Measurements from ENCODE around the gene NPAS3.

NPAS3 gene

DNA sequence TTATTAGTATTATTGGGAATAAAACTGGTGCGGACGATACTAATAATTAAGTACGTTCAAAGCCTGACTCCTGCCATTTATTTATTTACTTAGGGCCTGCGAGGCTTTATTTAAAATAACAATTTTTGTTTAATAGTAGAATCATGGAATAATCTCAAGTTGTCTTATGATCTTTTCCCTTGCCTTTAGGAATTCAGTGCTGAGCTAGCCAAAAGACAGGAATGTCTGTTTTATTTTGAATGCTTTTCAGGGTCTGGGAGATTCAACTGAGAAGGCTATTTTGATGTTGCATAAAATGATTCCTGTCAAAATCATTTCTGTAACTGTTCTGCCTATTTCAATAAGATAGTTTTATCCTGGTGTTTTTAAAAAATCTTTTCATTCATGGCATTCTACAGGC is 522.4 kb downstream of the NPAS3 start:
- DNase-seq (ENCODE audit: low read depth) = no peak
- no peak overlapping the region for H3K4me3 ChIP-seq (ENCODE audit: low read length)
- TF ChIP-seq, protein P1, sequence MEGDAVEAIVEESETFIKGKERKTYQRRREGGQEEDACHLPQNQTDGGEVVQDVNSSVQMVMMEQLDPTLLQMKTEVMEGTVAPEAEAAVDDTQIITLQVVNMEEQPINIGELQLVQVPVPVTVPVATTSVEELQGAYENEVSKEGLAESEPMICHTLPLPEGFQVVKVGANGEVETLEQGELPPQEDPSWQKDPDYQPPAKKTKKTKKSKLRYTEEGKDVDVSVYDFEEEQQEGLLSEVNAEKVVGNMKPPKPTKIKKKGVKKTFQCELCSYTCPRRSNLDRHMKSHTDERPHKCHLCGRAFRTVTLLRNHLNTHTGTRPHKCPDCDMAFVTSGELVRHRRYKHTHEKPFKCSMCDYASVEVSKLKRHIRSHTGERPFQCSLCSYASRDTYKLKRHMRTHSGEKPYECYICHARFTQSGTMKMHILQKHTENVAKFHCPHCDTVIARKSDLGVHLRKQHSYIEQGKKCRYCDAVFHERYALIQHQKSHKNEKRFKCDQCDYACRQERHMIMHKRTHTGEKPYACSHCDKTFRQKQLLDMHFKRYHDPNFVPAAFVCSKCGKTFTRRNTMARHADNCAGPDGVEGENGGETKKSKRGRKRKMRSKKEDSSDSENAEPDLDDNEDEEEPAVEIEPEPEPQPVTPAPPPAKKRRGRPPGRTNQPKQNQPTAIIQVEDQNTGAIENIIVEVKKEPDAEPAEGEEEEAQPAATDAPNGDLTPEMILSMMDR (conservative IDR thresholded peaks at IDR 0.05; ENCODE audit: low read length) = no peak

DNA sequence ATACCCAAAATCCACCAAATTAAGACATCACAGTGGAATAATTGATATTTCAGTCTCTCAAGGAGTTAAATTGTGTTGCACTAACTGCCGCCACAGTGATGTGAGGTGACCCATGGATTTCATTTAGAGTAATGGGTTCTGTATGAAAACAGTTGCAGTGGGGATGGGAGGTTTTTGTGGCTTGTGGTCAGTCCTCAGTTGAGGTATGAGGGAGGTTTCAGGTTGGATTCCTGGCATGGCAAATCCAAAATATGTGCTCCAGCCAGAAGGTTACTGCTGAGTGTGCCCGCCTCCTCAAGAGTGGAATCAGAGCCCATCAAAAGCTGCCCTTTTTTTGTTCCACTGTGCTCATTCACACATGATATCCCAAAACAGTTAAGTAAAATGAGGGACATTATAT is 525.1 kb downstream of the NPAS3 start:
- TF ChIP-seq, protein P1 (conservative IDR thresholded peaks at IDR 0.05; ENCODE audit: low read length) = no peak
- H3K4me3 ChIP-seq (ENCODE audit: low read length) = no peak overlapping the region
- DNase-seq (ENCODE audit: low read depth) = no peak

DNA sequence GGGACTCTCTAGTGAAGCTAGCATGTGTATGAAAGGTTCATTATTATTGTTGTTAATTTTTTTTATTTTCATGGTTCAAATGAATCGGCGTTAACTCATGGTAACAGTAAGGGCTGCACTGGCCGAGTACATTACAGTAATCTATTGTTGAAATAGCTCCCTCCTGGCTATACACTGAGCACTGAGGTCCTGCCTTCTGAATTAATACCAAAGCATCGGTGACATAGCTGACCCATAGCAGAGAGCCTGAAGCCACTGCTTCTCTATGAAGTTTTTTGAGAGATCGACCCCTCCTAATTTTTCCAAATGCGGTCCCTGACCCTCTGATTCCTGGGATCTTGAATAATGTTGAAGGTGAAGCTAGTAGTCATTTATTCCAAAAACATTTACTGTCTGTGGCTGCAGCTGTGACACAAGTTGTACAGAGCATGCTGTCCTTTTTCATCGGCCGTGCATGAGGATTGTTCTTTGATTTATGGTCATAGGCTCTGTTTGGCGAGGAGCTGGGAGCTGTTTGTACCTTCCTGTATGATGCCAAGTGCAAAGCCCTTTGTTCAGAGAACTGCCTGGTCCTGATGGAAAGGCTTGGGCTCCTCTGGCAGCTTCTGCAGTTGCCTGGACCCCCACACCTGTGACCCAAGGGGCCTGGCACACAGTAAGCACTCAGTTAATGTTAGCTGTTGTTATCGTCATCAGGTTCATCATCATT is 525.7 kb downstream of the NPAS3 start:
- TF ChIP-seq, protein P1 (conservative IDR thresholded peaks at IDR 0.05; ENCODE audit: low read length) = no peak
- H3K4me3 ChIP-seq (ENCODE audit: low read length) = no peak overlapping the region
- no peak for DNase-seq (ENCODE audit: low read depth)

DNA sequence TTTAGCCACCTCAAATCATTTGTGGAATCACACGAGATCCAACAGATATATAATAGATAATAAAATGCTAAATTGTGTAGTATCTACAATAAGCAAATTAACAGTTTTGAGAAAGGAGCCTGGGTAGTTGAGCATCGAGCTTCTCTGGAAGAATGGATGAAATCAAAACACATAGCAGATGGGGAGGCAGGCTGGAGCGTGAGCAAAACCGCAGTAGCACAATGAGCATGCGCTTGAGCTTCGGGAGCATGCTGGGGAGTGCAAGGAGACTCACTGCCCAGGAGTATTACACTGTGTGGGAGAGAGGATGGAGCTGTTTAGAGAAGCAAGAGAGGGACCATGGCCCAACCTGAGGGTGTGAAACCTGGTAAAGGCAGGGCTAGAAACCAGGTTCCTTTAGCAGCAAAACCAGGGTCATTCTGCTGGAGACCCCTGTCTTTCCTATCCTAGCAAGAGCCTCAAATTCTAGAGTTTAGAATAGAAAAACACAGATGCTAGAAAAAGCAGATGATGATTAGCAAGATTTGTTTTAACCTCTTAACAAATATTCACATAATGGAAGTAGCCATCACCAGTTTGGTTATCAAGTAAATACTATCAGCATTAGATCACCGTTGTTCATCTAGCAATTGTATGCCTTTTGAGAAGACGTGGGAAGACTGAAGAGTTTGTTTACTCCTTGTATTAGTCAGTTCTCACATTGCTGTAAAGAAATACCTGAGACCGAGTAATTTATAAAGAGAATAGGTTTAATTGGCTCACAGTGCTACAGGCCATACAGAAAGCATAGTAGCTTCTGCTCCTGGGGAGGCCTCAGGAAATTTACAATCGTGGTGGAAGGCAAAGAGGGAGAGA is 527.4 kb downstream of the NPAS3 start:
- no peak overlapping the region for H3K4me3 ChIP-seq (ENCODE audit: low read length)
- no peak for DNase-seq (ENCODE audit: low read depth)
- TF ChIP-seq, protein P1 (conservative IDR thresholded peaks at IDR 0.05; ENCODE audit: low read length) = no peak

DNA sequence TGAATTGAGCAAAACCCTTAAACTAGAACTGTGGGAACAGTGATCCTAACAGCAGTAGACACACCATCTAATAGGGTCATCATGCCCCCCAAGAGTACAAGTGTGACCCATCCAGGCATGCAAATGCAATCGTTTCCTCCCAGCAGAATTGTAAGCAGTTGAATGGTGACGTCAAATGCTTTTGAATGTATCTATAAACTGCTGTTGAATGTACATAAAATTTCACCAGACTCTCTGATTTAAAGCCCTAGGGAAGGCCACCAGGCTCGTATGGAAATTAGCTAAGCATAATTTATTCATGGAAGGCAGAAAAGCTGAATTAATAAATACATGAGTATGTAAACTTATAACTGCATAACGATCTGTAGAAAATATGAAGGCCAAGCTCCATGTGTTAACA is 529.3 kb downstream of the NPAS3 start:
- no peak for DNase-seq (ENCODE audit: low read depth)
- TF ChIP-seq, protein P1 (conservative IDR thresholded peaks at IDR 0.05; ENCODE audit: low read length) = no peak
- H3K4me3 ChIP-seq (ENCODE audit: low read length) = no peak overlapping the region

DNA sequence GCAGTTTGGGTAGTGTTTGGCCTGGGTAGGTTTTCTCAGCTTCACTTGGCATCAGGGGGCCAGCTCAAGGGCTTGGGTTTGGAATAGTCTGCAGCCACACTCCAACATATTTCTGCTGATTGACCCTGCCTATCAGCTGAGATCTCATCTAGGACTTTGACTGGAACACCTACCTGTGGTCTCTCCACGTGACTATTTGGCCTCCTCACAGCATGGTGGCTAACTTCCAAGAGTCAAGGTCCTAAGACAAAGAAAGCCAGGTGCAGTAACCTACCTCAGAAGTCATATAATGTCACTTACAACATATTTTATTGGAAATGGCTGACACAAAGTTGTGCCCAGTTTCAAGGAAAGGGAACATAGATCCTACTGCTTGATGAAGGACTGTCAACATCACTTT is 531.2 kb downstream of the NPAS3 start:
- DNase-seq (ENCODE audit: low read depth) = no peak
- TF ChIP-seq, protein P1 (conservative IDR thresholded peaks at IDR 0.05; ENCODE audit: low read length) = no peak
- H3K4me3 ChIP-seq (ENCODE audit: low read length) = no peak overlapping the region

DNA sequence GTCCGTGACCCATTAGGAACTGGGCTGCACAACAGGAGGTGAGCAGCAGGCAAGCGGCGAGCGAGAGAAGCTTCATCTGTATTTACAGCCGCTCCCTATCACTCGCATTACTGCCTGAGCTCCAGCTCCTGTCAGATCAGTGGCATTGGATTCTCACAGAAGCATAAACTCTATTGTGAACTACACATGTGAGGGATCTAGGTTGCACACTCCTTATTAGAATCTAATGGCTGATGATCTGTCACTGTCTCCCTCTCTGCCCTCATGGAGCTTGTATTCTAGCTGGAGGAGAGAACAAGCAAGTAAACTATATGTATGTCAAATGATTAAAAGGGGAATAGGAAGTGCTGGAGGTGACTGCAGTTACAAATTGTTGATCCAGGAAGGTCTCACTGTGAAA is 533.1 kb downstream of the NPAS3 start:
- DNase-seq (ENCODE audit: low read depth) = no peak
- TF ChIP-seq, protein P1 (conservative IDR thresholded peaks at IDR 0.05; ENCODE audit: low read length) = no peak

More for the DNA sequence above, 533.1 kb downstream of the NPAS3 start:
- H3K4me3 ChIP-seq (ENCODE audit: low read length) = no peak overlapping the region
